Measurements from ENCODE around the gene FBXL7.

GRCh38 chr5:15806613-15807012, 306.6 kb downstream of the FBXL7 start:
- TF ChIP-seq POLR2A (IDR thresholded peaks at IDR 0.05): no peak
- TF ChIP-seq, protein P1, sequence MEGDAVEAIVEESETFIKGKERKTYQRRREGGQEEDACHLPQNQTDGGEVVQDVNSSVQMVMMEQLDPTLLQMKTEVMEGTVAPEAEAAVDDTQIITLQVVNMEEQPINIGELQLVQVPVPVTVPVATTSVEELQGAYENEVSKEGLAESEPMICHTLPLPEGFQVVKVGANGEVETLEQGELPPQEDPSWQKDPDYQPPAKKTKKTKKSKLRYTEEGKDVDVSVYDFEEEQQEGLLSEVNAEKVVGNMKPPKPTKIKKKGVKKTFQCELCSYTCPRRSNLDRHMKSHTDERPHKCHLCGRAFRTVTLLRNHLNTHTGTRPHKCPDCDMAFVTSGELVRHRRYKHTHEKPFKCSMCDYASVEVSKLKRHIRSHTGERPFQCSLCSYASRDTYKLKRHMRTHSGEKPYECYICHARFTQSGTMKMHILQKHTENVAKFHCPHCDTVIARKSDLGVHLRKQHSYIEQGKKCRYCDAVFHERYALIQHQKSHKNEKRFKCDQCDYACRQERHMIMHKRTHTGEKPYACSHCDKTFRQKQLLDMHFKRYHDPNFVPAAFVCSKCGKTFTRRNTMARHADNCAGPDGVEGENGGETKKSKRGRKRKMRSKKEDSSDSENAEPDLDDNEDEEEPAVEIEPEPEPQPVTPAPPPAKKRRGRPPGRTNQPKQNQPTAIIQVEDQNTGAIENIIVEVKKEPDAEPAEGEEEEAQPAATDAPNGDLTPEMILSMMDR (IDR thresholded peaks at IDR 0.05): no peak

All from lower leg skin (tissue), 3 donors.